HCT116 (cell line): ENCODE data around the gene NCF2. TPM values are rescaled to one million over a fixed set of nuclear protein-coding genes. Genes with fewer than 3 reads are reported as not detected.

Source experiments
- ATAC-seq: fragments of 200-7000 bp; cut with Tn5 transposase; 2 replicates; pipeline ENCODE4 v1.9.1; 2020; ENCODE audit warnings: mild to moderate bottlenecking, moderate library complexity
- BruUV-seq: library from RNA; stranded (reverse); fragments of 400-500 nt; replicated peaks from 2 replicates; lab custom pipeline; 2021; lab: Mats Ljungman, UMichigan
- CTCF ChIA-PET: fragments of 300-600 bp; sonication (Branson Sonifier 250); formaldehyde crosslinking; loops from one replicate; lab custom pipeline; 2021; ENCODE audit warnings: antibody characterized with exemption; lab: Charles Lee
- POLR2A ChIA-PET: fragments of 300-600, 350-600 bp; sonication (Branson Sonifier 250); formaldehyde crosslinking; loops from one replicate; lab custom pipeline; 2021; ENCODE audit warnings: antibody characterized with exemption; lab: Charles Lee
- RAD21 ChIA-PET, 2 experiments: fragments of 300-600 bp; sonication (Branson Sonifier 250); formaldehyde crosslinking; loops; one replicate each; lab custom pipeline; 2023; ENCODE audit warnings: low total read pairs in 2 of 2; ENCODE audit not compliant: uncharacterized antibody in 2 of 2, unreplicated experiment in 2 of 2, low non-redundant PET in 1 of 2; lab: Charles Lee
- DNase-seq: peaks from one replicate; pipeline ENCODE4 v3.0.0-alpha.2; 2010; ENCODE audit warnings: low read depth, low spot score
- H2AFZ ChIP-seq: fragments of 200-600 bp; shearing (Covaris generic), sonication (generic); 2 replicates; pipeline ENCODE4 v1.6.1; 2017; ENCODE audit warnings: low read depth, mixed run types, mixed read lengths, antibody characterized with exemption, low read length; ENCODE audit not compliant: poor library complexity, severe bottlenecking
- H3K27ac ChIP-seq: 2 replicates; pipeline ENCODE4 v1.5.1; 2012; ENCODE audit warnings: low read depth, low read length
- H3K27me3 ChIP-seq: fragments of 200-600 bp; sonication (generic); 2 replicates; pipeline ENCODE4 v1.6.1; 2016; ENCODE audit warnings: mixed run types, low read length, mixed read lengths; ENCODE audit not compliant: insufficient read depth
- H3K36me3 ChIP-seq, 2 experiments: fragments of 200-500 bp in 1 of 2; fragments of 200-600 bp in 1 of 2; sonication (Bioruptor generic) in 1 of 2; sonication (generic) in 1 of 2; 2 replicates each; pipeline versions ENCODE4 v1.5.1 to v1.6.1; 2014 to 2016; ENCODE audit warnings: low read length in 2 of 2, inconsistent platforms in 1 of 2, mixed read lengths in 1 of 2, mixed run types in 1 of 2; ENCODE audit not compliant: insufficient read depth in 2 of 2, control insufficient read depth in 1 of 2
- H3K4me1 ChIP-seq, 2 experiments: fragments of 200-600 bp in 1 of 2; sonication (generic) in 1 of 2; 2 replicates each; pipeline versions ENCODE4 v1.5.1 to v1.6.1; 2012 to 2017; ENCODE audit warnings: low read length in 2 of 2, inconsistent platforms in 1 of 2, mild to moderate bottlenecking in 1 of 2, mixed read lengths in 1 of 2, mixed run types in 1 of 2, moderate library complexity in 1 of 2; ENCODE audit not compliant: insufficient read depth in 2 of 2, control insufficient read depth in 1 of 2
- H3K4me2 ChIP-seq: fragments of 200-600 bp; sonication (generic); 2 replicates; pipeline ENCODE4 v1.6.1; 2017; ENCODE audit warnings: mixed run types, low read length, mixed read lengths
- H3K4me3 ChIP-seq, 2 experiments: fragments of 200-600 bp in 1 of 2; sonication (generic) in 1 of 2; replicated peaks in 1 of 2; 2 replicates each; pipeline ENCODE4 v1.5.1; 2011 to 2016; ENCODE audit warnings: low read length in 2 of 2, control low read depth in 1 of 2, low read depth in 1 of 2, mild to moderate bottlenecking in 1 of 2, mixed read lengths in 1 of 2, mixed run types in 1 of 2
- H3K79me2 ChIP-seq: fragments of 200-600 bp; sonication (generic); 2 replicates; pipeline ENCODE4 v1.6.1; 2017; ENCODE audit warnings: mild to moderate bottlenecking, mixed run types, low read length, moderate library complexity, mixed read lengths; ENCODE audit not compliant: insufficient read depth
- H3K9ac ChIP-seq: fragments of 200-600 bp; sonication (generic); 2 replicates; pipeline ENCODE4 v1.6.1; 2016; ENCODE audit warnings: low read length, mixed read lengths
- H3K9me2 ChIP-seq: fragments of 200-600 bp; sonication (generic), shearing (Covaris generic); 2 replicates; pipeline ENCODE4 v1.6.1; 2017; ENCODE audit warnings: mixed run types, mild to moderate bottlenecking, moderate library complexity; ENCODE audit not compliant: insufficient read depth
- H3K9me3 ChIP-seq, 2 experiments: fragments of 200-500 bp in 1 of 2; fragments of 200-600 bp in 1 of 2; sonication (Bioruptor generic) in 1 of 2; sonication (generic) in 1 of 2; 2 replicates each; pipeline ENCODE4 v1.6.1; 2014 to 2017; ENCODE audit warnings: low read length in 2 of 2, mixed read lengths in 2 of 2, inconsistent platforms in 1 of 2, low read depth in 1 of 2, mild to moderate bottlenecking in 1 of 2, mixed run types in 1 of 2, moderate library complexity in 1 of 2; ENCODE audit not compliant: control insufficient read depth in 1 of 2, insufficient read depth in 1 of 2
- H4K20me1 ChIP-seq: fragments of 200-600 bp; sonication (generic), shearing (Covaris generic); 2 replicates; pipeline ENCODE4 v1.6.1; 2017; ENCODE audit warnings: mixed run types, mild to moderate bottlenecking, moderate library complexity; ENCODE audit not compliant: insufficient read depth
- CBX3 ChIP-seq: IDR thresholded peaks from 2 replicates; pipeline ENCODE4 v1.6.1; 2012; ENCODE audit warnings: low read depth
- CEBPB ChIP-seq: IDR thresholded peaks from 2 replicates; pipeline ENCODE4 v1.6.1; 2012; ENCODE audit warnings: low read depth
- ELF1 ChIP-seq: IDR thresholded peaks from 2 replicates; pipeline ENCODE4 v1.6.1; 2012; ENCODE audit warnings: low read depth, borderline replicate concordance
- EZH2 ChIP-seq: fragments of 200-600 bp; sonication (generic); IDR thresholded peaks from 2 replicates; pipeline ENCODE4 v1.6.1; 2017; ENCODE audit warnings: antibody characterized with exemption, mixed run types
- EZH2phosphoT487 ChIP-seq: fragments of 200-600 bp; IDR thresholded peaks from 2 replicates; pipeline ENCODE4 v1.6.1; 2018; ENCODE audit warnings: antibody characterized with exemption, borderline replicate concordance
- FOSL1 ChIP-seq: IDR thresholded peaks from 2 replicates; pipeline ENCODE4 v1.6.1; 2012; ENCODE audit warnings: low read depth
- JUND ChIP-seq: IDR thresholded peaks from 2 replicates; pipeline ENCODE4 v1.6.1; 2012
- POLR2A ChIP-seq: IDR thresholded peaks from 2 replicates; pipeline ENCODE4 v1.7.0; 2011; ENCODE audit warnings: borderline replicate concordance; ENCODE audit not compliant: insufficient read depth, insufficient read length; ENCODE audit errors: extremely low read depth
- POLR2AphosphoS5 ChIP-seq: IDR thresholded peaks from 2 replicates; pipeline ENCODE4 v1.6.1; 2011; ENCODE audit warnings: mild to moderate bottlenecking, low read depth, low read length, moderate library complexity
- RAD21 ChIP-seq: IDR thresholded peaks from 2 replicates; pipeline ENCODE4 v1.6.1; 2012; ENCODE audit warnings: low read depth, mild to moderate bottlenecking
- TCF7L2 ChIP-seq: IDR thresholded peaks from 2 replicates; pipeline ENCODE4 v1.7.0; 2011; ENCODE audit warnings: borderline replicate concordance, inconsistent platforms; ENCODE audit not compliant: insufficient read depth, insufficient read length; ENCODE audit errors: extremely low read depth
- YY1 ChIP-seq: IDR thresholded peaks from 2 replicates; pipeline ENCODE4 v1.6.1; 2011; ENCODE audit warnings: low read length, low read depth, moderate library complexity, mild to moderate bottlenecking; ENCODE audit not compliant: insufficient replicate concordance; ENCODE audit errors: extremely low read depth
- ZFX ChIP-seq: fragments of 450-650 bp; IDR thresholded peaks from 2 replicates; pipeline ENCODE4 v1.6.1; 2017
- intact Hi-C: fragments of 100-400 bp; cut with micrococcal nuclease; formaldehyde crosslinking; loops from 2 replicates; pipeline ENCODE4 v1.10.0; 2022
- total RNA-seq: library from RNA; stranded (reverse); gene quantifications from one replicate; pipeline ENCODE4 v1.2.1, GENCODE V29; 2021; ENCODE audit not compliant: unreplicated experiment
- TF ChIP-seq, protein P1 (sequence below), 3 experiments: fragments of 200-600 bp in 1 of 3; sonication (generic) in 1 of 3; IDR thresholded peaks in 2 of 3; conservative IDR thresholded peaks in 1 of 3; 2 replicates each; pipeline ENCODE4 v1.5.1; 2012 to 2017; ENCODE audit warnings: low read depth in 2 of 3, low read length in 2 of 3, antibody characterized with exemption in 1 of 3, borderline replicate concordance in 1 of 3, control low read depth in 1 of 3, mild to moderate bottlenecking in 1 of 3, mixed read lengths in 1 of 3, mixed run types in 1 of 3, moderate library complexity in 1 of 3; ENCODE audit not compliant: insufficient read depth in 1 of 3
- TF ChIP-seq, protein P2 (sequence below): IDR thresholded peaks from 2 replicates; pipeline ENCODE4 v1.6.1; 2011; ENCODE audit warnings: mild to moderate bottlenecking, low read length, moderate library complexity; ENCODE audit not compliant: insufficient replicate concordance; ENCODE audit errors: extremely low read depth

The NCF2 gene
- total RNA-seq, 1 experiment from 2014 or later: 0.25 TPM

DNA sequence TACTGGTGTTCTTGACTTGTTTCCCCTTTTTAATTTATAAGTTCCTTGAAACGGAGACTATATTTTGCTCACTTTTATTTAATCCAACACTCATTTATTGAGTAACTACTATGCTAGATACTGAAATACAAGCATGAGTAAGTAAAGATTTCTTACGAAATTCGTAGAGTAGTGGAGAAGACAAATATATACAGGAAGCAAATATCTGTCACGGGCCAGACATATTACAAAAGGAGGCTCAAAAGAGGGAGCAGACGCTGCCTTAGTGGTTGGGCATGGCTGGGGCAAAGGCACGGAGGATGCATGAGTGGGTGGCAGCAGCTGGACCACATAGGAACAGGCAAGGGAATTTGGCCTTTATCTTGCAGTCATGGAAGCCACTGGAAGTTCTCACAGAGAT lies 6.8 kb downstream of the NCF2 start:
- ChIA-PET POLR2A (no interaction called here), RAD21 (no interaction called here), CTCF (no interaction called here)
- Histone ChIP-seq H3K36me3 (no peaks in the 10 kb centered on the region), H3K9ac (no peak overlapping the region), H3K27me3 (no peaks in the 10 kb centered on the region), H3K4me1 (peaks cover 0 to 12% of the 10 kb centered on the region in 2 experiments; a peak in 2 of 4 replicates), H3K79me2 (no peaks in the 10 kb centered on the region), H3K4me2 (no peak overlapping the region), H3K4me3 (no peak overlapping the region), H4K20me1 (no peaks in the 10 kb centered on the region), H3K9me3 (no peaks in the 10 kb centered on the region), H2AFZ (no peak overlapping the region), H3K27ac (no peak overlapping the region), H3K9me2 (peaks cover 3% of the 10 kb centered on the region; the same call in 1 of the 2 replicates)
- intact Hi-C loops: no loop called here
- no peak for ATAC-seq
- BruUV-seq: no TSS peak
- TF ChIP-seq CBX3: no peak
- no peak for TF ChIP-seq YY1
- TF ChIP-seq ZFX: no peak
- no peak for TF ChIP-seq POLR2A
- TF ChIP-seq FOSL1: no peak
- no peak for TF ChIP-seq RAD21
- no peak for TF ChIP-seq EZH2
- TF ChIP-seq JUND: no peak
- TF ChIP-seq CEBPB: no peak
- no peak for TF ChIP-seq ELF1
- TF ChIP-seq TCF7L2: no peak
- TF ChIP-seq, protein P1, sequence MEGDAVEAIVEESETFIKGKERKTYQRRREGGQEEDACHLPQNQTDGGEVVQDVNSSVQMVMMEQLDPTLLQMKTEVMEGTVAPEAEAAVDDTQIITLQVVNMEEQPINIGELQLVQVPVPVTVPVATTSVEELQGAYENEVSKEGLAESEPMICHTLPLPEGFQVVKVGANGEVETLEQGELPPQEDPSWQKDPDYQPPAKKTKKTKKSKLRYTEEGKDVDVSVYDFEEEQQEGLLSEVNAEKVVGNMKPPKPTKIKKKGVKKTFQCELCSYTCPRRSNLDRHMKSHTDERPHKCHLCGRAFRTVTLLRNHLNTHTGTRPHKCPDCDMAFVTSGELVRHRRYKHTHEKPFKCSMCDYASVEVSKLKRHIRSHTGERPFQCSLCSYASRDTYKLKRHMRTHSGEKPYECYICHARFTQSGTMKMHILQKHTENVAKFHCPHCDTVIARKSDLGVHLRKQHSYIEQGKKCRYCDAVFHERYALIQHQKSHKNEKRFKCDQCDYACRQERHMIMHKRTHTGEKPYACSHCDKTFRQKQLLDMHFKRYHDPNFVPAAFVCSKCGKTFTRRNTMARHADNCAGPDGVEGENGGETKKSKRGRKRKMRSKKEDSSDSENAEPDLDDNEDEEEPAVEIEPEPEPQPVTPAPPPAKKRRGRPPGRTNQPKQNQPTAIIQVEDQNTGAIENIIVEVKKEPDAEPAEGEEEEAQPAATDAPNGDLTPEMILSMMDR (IDR thresholded peaks at IDR 0.05 in 2 of 3, conservative IDR thresholded peaks at IDR 0.05 in 1 of 3; ENCODE audit: borderline replicate concordance in 1 of 3, insufficient read depth in 1 of 3, low read depth in 2 of 3, low read length in 2 of 3): no peak
- no peak for TF ChIP-seq POLR2AphosphoS5
- TF ChIP-seq, protein P2, sequence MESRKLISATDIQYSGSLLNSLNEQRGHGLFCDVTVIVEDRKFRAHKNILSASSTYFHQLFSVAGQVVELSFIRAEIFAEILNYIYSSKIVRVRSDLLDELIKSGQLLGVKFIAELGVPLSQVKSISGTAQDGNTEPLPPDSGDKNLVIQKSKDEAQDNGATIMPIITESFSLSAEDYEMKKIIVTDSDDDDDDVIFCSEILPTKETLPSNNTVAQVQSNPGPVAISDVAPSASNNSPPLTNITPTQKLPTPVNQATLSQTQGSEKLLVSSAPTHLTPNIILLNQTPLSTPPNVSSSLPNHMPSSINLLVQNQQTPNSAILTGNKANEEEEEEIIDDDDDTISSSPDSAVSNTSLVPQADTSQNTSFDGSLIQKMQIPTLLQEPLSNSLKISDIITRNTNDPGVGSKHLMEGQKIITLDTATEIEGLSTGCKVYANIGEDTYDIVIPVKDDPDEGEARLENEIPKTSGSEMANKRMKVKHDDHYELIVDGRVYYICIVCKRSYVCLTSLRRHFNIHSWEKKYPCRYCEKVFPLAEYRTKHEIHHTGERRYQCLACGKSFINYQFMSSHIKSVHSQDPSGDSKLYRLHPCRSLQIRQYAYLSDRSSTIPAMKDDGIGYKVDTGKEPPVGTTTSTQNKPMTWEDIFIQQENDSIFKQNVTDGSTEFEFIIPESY: no peak
- TF ChIP-seq EZH2phosphoT487: no peak
- DNase-seq: no peak
